ENCODE results near the gene PLEKHO2. TPM values are rescaled to one million over a fixed set of nuclear protein-coding genes. Genes with fewer than 3 reads are reported as not detected.

The PLEKHO2 gene
- total RNA-seq, 1 experiment from 2014 or later: 10.1 TPM

GRCh38 chr15:64911311-64912186 lies 69.8 kb downstream of the PLEKHO2 start, which contains the start of gene ANKDD1A:
Gene ANKDD1A, plus strand, starts transcription at chr15:64911902. Its CDS starts 29 bp downstream, at chr15:64911931.
- H3K4me2 ChIP-seq (ENCODE audit: low read depth, low read length, poor library complexity, severe bottlenecking): no peak within 1 kb of the TSS
- no peaks in the 10 kb centered on the region for H4K20me1 ChIP-seq (ENCODE audit: insufficient read depth, low read depth, low read length)
- no peak within 1 kb of the TSS for H3K9ac ChIP-seq (ENCODE audit: low read length)
- no peaks in the 10 kb centered on the region for H3K4me1 ChIP-seq (ENCODE audit: low read length)
- H3K27ac ChIP-seq (ENCODE audit: low read length): no peak within 1 kb of the TSS
- H2AFZ ChIP-seq (ENCODE audit: low read length): no peak within 1 kb of the TSS
- DNase-seq: no peak
- no peaks in the 10 kb centered on the region for H3K9me3 ChIP-seq (ENCODE audit: low read length)
- no peaks in the 10 kb centered on the region for H3K27me3 ChIP-seq (ENCODE audit: low read length)
- H3K9me2 ChIP-seq (replicated peaks; ENCODE audit: insufficient read depth, low read length): no peaks in the 10 kb centered on the region
- no peak within 1 kb of the TSS for H3K4me3 ChIP-seq (ENCODE audit: low read length)
- no peaks in the 10 kb centered on the region for H3K79me2 ChIP-seq (ENCODE audit: low read length)
- H3K36me3 ChIP-seq (ENCODE audit: insufficient read depth, low read length): no peaks in the 10 kb centered on the region

GRCh38 chr15:64912379-64913325 lies 70.9 kb downstream of the PLEKHO2 start:
- H3K4me1 ChIP-seq (ENCODE audit: low read length): no peaks in the 10 kb centered on the region
- no peak overlapping the region for H3K27ac ChIP-seq (ENCODE audit: low read length)
- no peak overlapping the region for H3K4me3 ChIP-seq (ENCODE audit: low read length)
- H3K27me3 ChIP-seq (ENCODE audit: low read length): no peaks in the 10 kb centered on the region
- no peak overlapping the region for H3K9ac ChIP-seq (ENCODE audit: low read length)
- H2AFZ ChIP-seq (ENCODE audit: low read length): no peak overlapping the region
- H3K4me2 ChIP-seq (ENCODE audit: low read depth, low read length, poor library complexity, severe bottlenecking): no peak overlapping the region
- DNase-seq: no peak
- H3K36me3 ChIP-seq (ENCODE audit: insufficient read depth, low read length): no peaks in the 10 kb centered on the region
- H3K79me2 ChIP-seq (ENCODE audit: low read length): no peaks in the 10 kb centered on the region
- no peaks in the 10 kb centered on the region for H4K20me1 ChIP-seq (ENCODE audit: insufficient read depth, low read depth, low read length)
- no peaks in the 10 kb centered on the region for H3K9me2 ChIP-seq (replicated peaks; ENCODE audit: insufficient read depth, low read length)
- H3K9me3 ChIP-seq (ENCODE audit: low read length): no peaks in the 10 kb centered on the region

DNA sequence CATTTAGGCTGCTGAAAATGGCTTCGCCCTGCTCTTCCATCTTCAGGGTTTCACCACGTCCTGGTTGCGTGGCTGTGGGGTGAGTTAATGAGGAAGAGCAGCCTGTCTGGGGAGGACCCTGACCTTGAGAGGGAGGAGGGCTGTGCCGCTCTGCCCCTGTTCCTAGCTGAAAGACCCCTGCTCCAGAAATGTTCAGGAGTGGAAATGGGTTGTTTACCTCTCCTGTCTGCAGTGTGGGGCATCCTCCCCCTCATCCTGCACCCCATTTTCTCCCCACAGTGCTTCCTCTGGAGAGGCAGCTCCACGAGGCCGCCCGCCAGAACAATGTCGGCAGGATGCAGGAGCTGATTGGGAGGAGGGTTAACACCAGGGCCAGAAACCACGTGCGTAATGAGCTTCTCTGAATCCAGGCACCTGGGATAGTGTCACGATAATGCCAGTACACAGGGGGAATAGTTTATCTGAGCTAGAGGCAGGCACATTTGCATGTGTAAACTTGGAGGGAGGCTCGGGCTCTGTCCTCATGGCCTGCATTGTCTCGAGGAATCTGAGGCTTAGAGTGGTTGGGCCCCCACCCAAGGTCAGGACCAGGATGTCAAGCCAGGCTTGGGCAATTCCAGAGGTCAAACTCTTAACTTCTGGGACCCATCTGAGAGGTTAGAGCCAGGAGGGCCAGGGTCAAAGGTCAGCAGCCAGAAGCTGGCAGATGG lies 74.0 kb downstream of the PLEKHO2 start:
- H3K4me2 ChIP-seq (ENCODE audit: low read depth, low read length, poor library complexity, severe bottlenecking): no peak overlapping the region
- no peak for DNase-seq
- H3K27me3 ChIP-seq (ENCODE audit: low read length): no peaks in the 10 kb centered on the region
- no peak overlapping the region for H3K9ac ChIP-seq (ENCODE audit: low read length)
- H3K9me3 ChIP-seq (ENCODE audit: low read length): no peaks in the 10 kb centered on the region
- H2AFZ ChIP-seq (ENCODE audit: low read length): no peak overlapping the region
- no peaks in the 10 kb centered on the region for H3K4me1 ChIP-seq (ENCODE audit: low read length)
- no peaks in the 10 kb centered on the region for H3K9me2 ChIP-seq (replicated peaks; ENCODE audit: insufficient read depth, low read length)
- no peaks in the 10 kb centered on the region for H3K79me2 ChIP-seq (ENCODE audit: low read length)
- H3K27ac ChIP-seq (ENCODE audit: low read length): no peak overlapping the region
- H3K36me3 ChIP-seq (ENCODE audit: insufficient read depth, low read length): no peaks in the 10 kb centered on the region
- no peak overlapping the region for H3K4me3 ChIP-seq (ENCODE audit: low read length)
- H4K20me1 ChIP-seq (ENCODE audit: insufficient read depth, low read depth, low read length): no peaks in the 10 kb centered on the region

- H3K27me3 ChIP-seq (ENCODE audit: low read length): no peaks in the 10 kb centered on the region
- H3K9me2 ChIP-seq (replicated peaks; ENCODE audit: insufficient read depth, low read length): no peaks in the 10 kb centered on the region
- H3K79me2 ChIP-seq (ENCODE audit: low read length): no peaks in the 10 kb centered on the region
- no peak overlapping the region for H3K4me2 ChIP-seq (ENCODE audit: low read depth, low read length, poor library complexity, severe bottlenecking)
- no peaks in the 10 kb centered on the region for H3K36me3 ChIP-seq (ENCODE audit: insufficient read depth, low read length)
- no peaks in the 10 kb centered on the region for H3K4me1 ChIP-seq (ENCODE audit: low read length)
- no peak overlapping the region for H2AFZ ChIP-seq (ENCODE audit: low read length)
- H4K20me1 ChIP-seq (ENCODE audit: insufficient read depth, low read depth, low read length): no peaks in the 10 kb centered on the region
- DNase-seq: no peak
- H3K9ac ChIP-seq (ENCODE audit: low read length): no peak overlapping the region
- H3K9me3 ChIP-seq (ENCODE audit: low read length): no peaks in the 10 kb centered on the region
- no peak overlapping the region for H3K4me3 ChIP-seq (ENCODE audit: low read length)
- no peak overlapping the region for H3K27ac ChIP-seq (ENCODE audit: low read length)
Observed at GRCh38 chr15:64916365-64916764, 74.7 kb downstream of the PLEKHO2 start.

- H3K9ac ChIP-seq (ENCODE audit: low read length): no peak overlapping the region
- no peaks in the 10 kb centered on the region for H4K20me1 ChIP-seq (ENCODE audit: insufficient read depth, low read depth, low read length)
- H3K27me3 ChIP-seq (ENCODE audit: low read length): no peaks in the 10 kb centered on the region
- no peaks in the 10 kb centered on the region for H3K9me3 ChIP-seq (ENCODE audit: low read length)
- no peak overlapping the region for H3K4me3 ChIP-seq (ENCODE audit: low read length)
- no peaks in the 10 kb centered on the region for H3K36me3 ChIP-seq (ENCODE audit: insufficient read depth, low read length)
- H3K9me2 ChIP-seq (replicated peaks; ENCODE audit: insufficient read depth, low read length): no peaks in the 10 kb centered on the region
- no peaks in the 10 kb centered on the region for H3K79me2 ChIP-seq (ENCODE audit: low read length)
- no peaks in the 10 kb centered on the region for H3K4me1 ChIP-seq (ENCODE audit: low read length)
- H3K27ac ChIP-seq (ENCODE audit: low read length): no peak overlapping the region
- no peak for DNase-seq
- no peak overlapping the region for H2AFZ ChIP-seq (ENCODE audit: low read length)
- H3K4me2 ChIP-seq (ENCODE audit: low read depth, low read length, poor library complexity, severe bottlenecking): no peak overlapping the region
Observed at GRCh38 chr15:64917211-64917610, 75.5 kb downstream of the PLEKHO2 start.

Other genes starting within 250 kb of the PLEKHO2 start
- not detected in 2 replicates for gene RBPMS2, start 66.3 kb upstream of the PLEKHO2 start, total RNA-seq (2014; rRNA removed; shearing (Covaris generic); ENCODE audit: low replicate concordance)
- 18.6 and 60.0 TPM in 2 replicates for gene PIF1, start 16.3 kb upstream of the PLEKHO2 start, total RNA-seq (2014; rRNA removed; shearing (Covaris generic); ENCODE audit: low replicate concordance)
- gene ANKDD1A, start 70.0 kb downstream of the PLEKHO2 start, total RNA-seq (2014; rRNA removed; shearing (Covaris generic); ENCODE audit: low replicate concordance): 1.8 TPM in 2 replicates
- 93.0 and 111 TPM in 2 replicates for gene SPG21, start 148.0 kb downstream of the PLEKHO2 start, total RNA-seq (2014; rRNA removed; shearing (Covaris generic); ENCODE audit: low replicate concordance)
- gene MTFMT, start 187.7 kb downstream of the PLEKHO2 start, total RNA-seq (2014; rRNA removed; shearing (Covaris generic); ENCODE audit: low replicate concordance): 19.3 and 23.4 TPM in 2 replicates
- gene SLC51B, start 203.5 kb downstream of the PLEKHO2 start, total RNA-seq (2014; rRNA removed; shearing (Covaris generic); ENCODE audit: low replicate concordance): not detected in 2 replicates
- not detected in 2 replicates for gene RASL12, start 226.1 kb downstream of the PLEKHO2 start, total RNA-seq (2014; rRNA removed; shearing (Covaris generic); ENCODE audit: low replicate concordance)
- gene KBTBD13, start 234.8 kb downstream of the PLEKHO2 start, total RNA-seq (2014; rRNA removed; shearing (Covaris generic); ENCODE audit: low replicate concordance): not detected in 2 replicates